Tongue (tissue), 2 donors: ENCODE data around the gene SLC6A13. TPM values are rescaled to one million over a fixed set of nuclear protein-coding genes. Genes with fewer than 3 reads are reported as not detected.
"Not testable (repeated sequence)": the region's sequence is repeated elsewhere in the genome, so short reads cannot be mapped to it uniquely, and the experiment has no call there.

Experiments
- DNase-seq: peaks from one replicate; pipeline ENCODE4 v3.0.0-alpha.2; 2015
- total RNA-seq: library from RNA; depleted of rRNA; stranded (reverse); fragments of >200 nt; gene quantifications from one replicate; pipeline ENCODE4 v1.2.3, GENCODE V29; 2014

The SLC6A13 gene
- total RNA-seq, 1 donor from 2014 or later: 1.1 TPM

DNA sequence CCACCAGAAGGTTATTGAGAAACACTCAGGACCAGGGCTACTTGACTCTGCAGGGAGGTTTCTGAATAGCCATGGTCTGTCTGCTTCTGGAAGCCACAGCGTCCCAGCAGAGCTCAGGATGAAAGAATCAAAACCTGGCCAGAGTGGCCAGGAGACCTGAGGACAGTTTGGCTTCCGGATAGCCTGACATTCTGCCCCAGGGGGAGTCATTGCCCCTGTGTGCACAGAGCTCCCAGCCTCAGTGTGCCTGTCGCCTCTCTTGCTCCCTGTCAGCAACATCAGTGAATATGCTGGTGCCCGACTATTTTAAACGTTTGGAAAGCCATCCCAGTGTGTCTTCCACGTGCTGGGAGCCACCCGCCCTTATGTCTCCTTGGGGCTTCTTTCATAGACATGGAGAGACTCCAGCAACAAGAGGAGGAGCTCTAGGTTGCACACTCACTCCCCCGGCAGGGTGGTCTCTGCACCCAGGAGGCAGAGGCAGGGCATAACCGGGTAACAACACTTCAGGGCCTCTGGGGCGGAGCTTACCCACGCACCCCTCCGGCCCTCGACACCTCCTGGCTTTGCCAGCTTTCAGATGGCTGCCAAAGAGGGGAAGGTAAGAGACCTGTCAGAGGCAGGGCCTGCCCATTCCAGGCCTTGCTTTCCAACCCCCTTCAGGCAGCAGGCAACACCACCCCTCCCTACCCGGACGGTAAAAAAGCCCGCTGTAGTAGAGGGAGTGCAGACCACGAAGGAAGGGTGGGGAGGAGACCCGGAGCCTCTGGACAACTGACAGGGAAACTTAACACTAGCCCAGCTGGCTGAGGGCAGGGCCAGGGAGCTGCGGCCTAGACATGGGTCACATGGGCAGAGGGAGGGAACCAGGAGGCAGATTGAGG lies 29.7 kb downstream of the SLC6A13 start:
- peak; percentile 83 for DNase-seq

DNA sequence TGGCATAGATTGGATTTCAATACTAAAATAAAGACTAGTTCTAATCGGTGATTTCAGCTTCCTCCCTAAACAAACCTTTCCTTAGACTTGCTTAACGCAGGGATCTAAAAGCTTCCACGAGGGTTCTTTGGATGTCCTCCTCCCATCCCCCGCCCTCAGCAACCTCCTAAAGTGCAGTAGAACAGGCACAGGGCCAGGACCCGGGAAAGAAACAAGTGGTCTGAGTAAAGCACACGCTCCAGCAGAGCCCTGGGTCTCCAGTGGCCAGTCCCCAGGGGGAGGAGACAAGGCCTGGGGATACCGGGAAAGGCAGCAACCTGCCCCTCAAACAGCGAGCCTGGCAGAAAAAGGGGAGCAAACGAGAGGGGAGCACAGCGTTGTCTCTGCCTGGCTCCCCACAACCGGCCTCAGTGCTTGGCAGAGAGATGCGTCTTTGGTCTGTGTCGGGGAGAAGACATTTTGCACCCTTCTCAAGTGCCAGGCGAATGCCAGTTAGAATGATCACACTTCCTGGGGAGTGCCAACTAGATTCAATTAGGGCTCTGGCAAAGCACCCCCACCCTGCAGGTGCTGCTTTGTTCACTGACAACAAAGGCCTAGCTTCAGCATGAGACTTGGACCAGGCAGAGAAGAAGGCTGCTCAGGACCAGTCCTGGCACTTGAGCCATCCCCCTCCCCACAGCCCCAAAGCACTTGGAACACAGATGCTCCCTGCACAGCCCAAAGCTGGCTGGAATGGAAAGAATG lies 31.5 kb downstream of the SLC6A13 start:
- peak; percentile 38 for DNase-seq

DNA sequence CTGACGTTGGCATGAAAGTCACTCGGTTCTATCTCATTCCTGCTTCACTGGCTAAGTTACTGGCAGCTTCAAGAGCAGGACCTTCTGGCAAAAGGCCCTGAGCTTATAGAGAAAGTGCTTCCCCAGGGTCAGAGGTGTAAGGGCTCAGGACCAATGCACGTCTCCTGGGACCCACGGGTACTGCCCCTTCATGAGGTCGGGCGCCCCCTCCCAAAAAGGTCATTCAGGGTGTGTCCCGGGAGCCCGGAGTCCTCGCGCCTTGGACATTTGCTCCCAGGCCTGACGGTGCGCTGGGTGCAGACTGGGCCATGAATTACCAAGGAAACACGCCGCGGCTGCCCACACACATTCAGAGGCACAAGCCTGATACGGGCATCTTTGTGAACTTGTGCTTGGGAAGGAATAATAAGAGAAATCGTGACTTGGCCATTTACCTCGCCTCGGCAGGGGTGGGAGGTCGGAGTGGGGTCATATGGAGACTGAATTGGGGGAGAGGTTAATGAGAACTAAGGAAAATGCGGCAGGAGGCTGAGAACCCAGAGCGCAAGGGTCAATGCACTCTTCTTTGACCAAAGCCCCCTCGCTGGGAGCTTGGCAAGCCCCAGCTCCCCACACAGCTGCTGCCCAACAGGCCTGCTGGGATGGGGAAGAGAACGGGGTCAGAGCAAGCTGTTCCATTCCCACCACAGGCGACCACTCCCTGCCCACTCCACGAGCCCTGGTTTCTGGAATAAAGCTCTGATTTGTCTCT lies 33.0 kb downstream of the SLC6A13 start:
- DNase-seq: no peak

DNA sequence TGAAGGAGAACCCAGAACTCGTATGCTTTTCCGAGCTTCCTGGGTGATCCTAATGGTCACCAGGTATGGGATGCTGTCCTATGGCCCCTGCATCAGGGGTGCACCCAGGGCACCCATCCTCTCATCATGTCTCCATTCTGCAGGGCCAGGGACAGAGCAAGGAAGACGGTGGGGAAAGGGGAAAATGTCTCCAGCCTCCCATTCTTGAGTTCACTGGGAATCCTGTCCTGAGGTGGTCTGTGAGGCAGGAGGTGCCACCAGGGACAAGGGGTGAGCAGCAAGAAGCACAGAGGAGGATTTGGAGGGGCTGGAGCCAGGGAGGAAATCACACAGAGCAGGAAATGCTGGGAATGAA lies 33.8 kb downstream of the SLC6A13 start:
- no peak for DNase-seq

DNA sequence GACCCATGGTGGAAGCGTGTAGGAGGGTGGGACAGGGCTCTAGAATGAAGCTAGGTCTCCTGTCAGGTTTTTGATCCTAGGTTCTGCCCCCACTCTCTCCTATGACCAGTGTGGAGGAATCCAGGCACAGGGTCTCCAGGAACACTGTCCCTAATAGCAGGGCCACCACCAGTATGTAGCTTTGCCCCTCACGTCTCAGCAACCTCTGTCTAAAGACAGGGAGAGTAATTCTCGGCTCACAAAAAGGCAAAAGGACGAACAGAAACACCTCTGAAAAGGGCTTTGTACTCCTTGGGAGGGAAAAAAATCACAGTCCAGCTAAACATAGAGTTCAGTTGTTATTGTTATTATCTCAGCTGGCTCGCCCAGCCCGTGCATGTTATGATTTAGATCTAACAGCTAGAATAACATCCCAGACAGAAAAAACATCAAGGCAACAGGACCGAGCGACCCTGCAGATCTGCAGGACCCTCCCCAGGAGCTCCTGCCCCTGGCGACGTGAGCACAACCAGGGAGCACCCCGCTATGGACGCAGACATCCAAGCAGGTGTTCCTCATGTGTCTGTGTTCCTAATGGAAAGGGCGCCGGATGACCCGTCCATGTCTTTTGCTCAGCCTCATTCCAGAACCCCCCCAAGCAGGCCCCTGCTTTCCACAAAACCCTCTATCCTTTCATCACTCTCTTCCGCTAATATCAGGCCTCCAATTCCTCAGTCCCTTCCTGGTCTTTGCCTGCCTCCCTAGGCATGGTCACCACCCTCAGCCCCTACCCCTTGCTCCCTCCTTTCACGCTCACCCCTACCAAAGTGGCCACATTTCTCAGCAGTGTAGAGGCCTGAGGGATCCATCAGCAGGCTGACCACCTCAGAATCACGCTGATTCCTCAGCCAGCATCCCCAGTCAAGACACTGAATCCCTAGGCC lies 34.5 kb downstream of the SLC6A13 start:
- no peak for DNase-seq

DNA sequence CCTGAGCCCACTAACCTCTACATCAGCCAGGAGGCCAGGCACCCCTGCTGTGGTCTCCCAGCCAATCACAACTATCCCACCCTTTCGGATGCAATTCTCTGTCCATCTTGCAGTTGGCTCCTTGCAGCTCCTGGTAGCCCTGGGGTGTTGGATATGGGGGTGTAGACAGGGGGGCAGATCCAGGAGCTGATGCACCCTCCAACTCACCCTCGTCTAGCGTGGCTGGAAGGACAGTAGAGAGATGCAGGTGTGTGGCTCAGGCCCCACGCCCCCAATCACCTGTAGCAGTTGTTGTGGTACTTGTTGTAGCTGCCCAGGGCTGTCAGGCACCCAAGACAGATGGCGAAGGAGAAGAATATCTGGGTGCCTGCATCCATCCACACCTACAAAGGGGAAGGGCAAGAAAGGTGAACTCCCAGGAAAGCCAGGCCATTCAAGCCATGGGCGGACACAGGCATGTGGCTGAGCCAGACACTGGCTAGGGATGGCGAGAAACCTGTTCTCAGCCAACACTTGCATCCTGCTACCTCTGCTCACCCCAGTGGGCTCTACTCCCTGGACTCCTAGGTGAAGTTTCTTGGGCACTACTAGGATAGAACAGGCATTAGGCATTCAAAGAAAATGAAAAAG lies 35.2 kb downstream of the SLC6A13 start:
- DNase-seq: no peak

DNA sequence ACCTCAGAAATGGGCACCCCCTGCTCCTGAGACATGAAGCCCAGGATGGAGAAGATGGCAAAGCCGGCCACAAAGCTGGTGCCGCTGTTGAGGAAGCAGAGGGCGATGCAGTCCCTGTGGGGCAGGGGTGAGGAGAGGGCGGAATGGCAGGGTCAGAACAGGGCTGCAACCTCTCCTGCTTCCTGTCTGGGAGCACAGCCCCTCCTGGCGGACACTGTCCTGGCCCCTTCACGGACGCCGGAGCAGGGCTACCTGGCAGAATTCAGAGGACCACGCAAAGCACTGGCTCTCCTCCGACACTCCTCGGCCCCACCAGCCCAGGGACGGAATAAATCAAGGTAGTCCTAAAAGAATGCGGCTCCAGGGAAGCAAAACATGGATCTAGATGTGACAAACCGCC lies 36.2 kb downstream of the SLC6A13 start:
- DNase-seq: no peak

DNA sequence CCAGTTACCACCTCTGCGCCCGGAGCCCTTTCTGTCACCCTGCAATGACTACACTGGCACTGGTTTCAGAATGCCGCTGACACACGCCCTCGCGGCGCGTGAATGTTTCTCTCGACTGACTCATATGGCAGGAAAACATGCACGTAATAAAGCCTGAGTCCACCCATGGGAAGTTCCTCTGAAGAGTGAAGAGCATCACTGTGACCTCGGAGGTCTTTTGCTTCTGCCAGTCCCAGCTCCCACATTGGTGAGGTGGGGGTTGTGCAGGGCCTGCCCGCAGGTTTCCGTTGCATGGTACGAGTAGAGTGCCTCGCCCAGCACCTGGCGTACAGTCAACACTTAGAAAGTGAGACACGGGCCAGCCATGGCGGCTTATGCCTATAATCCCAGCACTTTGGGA lies 37.6 kb downstream of the SLC6A13 start:
- DNase-seq: no peak

DNA sequence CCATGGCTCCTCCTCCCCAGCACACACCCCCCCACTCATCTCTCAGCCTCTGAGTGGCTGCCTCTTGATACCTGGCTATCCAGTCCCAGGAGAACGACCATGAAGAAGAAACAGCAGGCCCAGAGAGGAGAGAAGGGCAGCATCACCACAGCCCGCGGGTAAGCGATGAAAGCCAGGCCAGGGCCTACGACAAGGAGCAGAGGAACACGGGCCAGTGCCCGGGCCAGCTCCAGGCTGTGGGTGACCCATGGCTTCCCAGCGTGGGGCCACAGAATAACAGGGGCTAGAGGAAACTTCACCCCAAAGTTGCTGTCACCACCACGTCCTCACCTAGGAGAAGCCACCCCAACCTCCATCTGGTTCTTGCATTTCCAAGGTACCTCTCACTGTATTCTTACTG lies 38.3 kb downstream of the SLC6A13 start:
- no peak for DNase-seq

DNA sequence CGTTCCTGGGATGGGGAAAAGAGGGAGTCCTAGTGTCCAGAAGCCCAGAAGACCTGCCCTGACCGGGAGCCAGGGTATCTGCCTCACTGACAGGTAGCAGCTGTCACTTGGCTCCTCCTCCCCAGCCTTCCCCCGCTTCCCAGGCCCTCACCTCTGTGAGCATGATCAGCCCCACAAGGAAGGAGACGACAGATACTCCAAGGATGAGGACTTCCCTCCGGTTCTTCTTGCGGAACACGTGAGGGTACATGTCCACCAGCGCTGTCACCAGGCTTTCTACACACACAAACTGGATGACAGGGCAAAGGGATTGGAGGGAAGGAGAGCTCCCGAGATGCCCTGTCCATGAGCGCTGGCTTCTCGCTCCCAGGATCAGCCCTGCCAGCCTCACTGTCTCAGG lies 38.8 kb downstream of the SLC6A13 start:
- DNase-seq: no peak

DNA sequence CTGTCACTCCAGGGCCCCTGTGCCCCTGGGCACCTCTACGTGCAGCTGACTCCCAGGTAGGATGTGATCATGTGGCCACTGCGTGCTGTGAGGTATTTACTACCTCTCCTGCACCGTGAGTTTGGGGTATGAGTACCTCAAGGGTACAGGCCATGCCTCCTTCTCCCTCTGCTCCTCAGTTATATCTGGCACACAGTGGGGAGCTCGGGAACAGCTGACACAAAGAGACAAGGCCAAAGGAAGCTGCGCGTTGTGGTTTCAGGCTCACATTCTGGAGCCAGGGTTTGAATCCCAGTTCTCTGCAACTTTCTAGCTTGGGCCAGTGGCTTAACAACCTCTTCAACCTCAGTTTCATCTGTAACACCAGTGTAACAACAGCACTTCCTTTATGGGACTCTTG lies 40.9 kb downstream of the SLC6A13 start:
- no peak for DNase-seq

DNA sequence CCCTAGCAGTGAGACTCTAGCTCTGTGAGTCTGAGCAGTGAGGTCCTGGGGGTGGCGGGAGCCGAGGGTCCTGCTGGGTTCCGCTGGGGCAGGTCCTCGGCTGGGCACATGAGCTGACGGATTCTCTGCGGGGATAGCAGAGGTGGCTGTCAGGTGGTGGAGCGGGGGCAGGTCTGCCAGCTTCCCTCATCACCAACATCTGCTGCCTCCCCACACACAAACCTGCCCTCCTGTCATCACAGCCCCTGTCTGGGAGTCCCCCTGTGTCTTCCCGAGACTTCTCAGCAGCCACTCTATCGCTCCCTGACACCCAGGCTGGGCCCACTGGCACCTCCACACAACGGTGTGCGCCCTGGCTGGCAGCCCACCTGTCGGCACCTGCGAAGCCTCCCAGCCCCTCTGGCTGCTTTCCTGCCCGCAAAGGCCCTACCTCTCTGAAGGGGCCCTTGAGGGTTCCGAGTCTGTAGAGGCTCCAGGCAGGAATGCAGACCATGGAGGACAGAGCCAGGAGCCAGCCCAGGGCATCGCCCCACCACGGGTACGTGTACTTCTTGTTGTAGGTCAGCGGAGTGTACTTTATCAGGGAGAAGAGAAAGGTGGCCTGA lies 41.6 kb downstream of the SLC6A13 start:
- no peak for DNase-seq

DNA sequence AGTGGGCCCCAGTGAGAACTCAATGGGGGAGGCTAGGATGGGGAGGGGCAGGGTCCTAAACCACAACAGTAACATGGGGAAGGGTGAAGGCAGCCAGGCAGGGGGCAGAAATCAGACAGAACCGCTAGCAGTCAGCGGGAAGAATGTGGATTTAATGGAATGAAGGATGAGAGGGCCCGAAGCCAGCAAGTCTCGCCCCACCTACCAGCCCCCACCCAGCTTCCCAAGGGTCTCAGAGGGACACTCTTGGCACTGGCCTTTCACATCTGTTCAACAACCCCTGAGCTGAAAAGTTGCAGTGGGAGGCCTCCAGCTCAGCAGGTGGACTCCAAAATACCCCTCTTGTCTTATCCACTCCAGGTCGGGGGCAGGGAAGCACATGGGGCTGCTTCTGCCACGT lies 42.1 kb downstream of the SLC6A13 start:
- DNase-seq: no peak

DNA sequence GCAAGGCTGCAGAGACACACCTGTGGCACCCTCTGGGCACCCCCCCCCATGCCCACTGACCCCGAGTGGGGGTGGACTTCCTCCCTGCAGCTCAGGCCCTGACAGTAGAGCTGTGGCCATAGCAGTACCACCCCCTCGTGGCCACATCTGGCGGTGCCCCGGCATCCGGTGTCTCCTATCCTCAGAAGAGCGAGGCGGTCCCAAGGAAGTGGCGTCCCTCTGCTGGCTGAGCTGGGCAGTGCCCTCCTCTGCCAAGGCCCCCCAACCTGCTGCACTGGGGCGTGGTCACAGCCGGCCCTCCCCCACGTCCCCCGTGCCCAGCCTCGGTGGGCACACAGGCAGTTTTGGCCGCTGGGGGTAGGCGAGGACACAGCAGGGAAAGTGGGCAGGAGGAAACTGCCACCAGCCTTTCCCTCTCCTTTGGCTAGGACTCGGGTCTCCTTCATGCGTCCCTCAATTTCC lies 42.7 kb downstream of the SLC6A13 start:
- DNase-seq: peak; percentile 63

DNA sequence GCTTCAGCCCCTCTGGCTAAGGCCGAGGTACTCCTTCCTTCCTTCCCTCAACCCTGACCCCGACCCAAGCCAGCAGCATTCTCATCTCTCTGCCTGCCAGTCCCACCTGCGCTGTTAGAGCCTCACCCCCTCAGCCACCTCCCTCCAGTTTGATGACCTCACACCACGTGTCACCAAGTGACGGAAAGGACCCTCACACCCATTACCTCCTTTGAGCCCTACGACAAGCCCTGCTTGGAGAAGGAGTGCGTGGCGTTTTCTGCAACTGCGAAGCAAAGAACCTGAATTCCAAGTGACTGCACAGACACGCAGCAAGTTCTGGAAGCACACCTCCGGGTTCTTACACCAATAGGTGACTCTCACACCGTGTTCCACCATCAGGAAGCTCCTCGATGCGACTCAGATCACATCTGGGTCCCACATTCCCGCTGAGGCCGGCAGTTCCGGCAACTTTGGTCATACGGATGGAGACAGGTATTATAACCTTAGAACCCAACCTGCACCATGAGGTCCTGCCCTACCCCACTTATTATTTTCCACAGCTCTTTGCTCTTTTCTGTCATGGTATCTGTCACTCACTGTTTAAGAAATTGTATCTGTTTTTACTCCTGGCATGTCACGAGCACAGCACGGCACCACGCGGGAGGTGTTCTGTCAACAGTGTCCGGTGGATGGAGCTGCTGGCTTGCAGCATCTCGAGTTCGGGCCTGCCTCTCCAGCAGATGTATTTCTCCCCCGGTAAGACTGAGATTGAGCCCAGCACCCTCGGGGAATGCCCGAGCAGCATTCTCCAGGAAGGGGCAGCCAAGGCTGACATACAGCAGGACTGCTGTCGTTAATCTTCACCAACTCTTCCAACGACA lies 43.7 kb downstream of the SLC6A13 start:
- no peak for DNase-seq

DNA sequence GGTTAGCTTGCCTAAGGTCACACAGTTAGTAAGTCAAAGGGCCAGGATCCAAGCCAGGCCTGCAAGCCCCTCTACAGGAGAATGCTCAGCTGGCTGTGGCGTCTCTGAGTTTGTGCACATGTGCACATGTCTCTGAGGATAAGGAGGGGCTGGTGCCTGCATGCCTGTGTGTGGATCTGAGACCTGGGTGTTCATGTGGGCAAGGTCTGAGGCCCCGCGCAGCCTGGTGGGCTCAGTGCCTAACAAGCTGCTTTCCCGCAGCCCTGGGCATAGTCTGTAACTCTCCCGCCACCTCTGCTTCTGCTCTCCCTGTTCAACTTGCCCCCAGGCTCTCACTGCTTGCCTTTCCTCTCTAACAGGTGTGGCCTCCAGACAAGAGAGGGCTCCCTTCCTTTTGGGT lies 44.4 kb downstream of the SLC6A13 start:
- no peak for DNase-seq

DNA sequence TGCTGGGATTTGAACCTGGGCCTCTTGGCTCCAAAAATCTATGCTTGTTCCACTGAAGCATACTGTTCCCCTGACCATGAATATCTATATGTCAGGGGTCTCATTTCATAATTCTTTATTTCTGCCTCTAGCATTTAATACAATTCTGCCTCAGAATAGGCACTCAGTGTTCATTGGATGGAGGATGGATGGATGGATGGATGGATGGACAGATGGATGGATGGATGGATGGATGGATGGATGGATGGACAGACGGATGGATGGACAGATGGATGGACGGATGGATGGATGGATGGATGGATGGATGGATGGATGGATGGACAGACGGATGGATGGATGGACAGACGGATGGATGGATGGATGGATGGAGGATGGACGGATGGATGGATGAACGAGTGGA lies 45.6 kb downstream of the SLC6A13 start:
- not testable (repeated sequence) for DNase-seq

DNA sequence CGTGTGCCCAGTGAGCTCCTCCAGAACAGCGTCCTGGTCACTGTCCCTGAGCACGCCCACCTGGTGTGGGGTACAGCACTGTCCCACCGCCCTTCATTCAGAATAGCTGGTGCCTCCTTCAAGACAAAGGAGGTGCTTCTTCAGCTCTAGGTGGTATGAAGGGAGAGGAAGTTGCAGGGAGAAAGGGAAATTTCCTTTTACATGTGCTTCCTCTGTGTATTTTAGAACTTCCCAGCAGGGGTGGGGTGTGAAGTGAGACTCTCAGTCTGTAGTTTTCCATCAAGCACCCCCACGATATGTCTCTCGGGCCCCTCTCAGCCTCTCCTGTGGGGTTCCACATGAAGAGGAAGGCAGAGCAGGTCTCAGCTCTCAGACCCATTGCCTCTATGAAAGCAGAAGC lies 47.5 kb downstream of the SLC6A13 start:
- no peak for DNase-seq

DNA sequence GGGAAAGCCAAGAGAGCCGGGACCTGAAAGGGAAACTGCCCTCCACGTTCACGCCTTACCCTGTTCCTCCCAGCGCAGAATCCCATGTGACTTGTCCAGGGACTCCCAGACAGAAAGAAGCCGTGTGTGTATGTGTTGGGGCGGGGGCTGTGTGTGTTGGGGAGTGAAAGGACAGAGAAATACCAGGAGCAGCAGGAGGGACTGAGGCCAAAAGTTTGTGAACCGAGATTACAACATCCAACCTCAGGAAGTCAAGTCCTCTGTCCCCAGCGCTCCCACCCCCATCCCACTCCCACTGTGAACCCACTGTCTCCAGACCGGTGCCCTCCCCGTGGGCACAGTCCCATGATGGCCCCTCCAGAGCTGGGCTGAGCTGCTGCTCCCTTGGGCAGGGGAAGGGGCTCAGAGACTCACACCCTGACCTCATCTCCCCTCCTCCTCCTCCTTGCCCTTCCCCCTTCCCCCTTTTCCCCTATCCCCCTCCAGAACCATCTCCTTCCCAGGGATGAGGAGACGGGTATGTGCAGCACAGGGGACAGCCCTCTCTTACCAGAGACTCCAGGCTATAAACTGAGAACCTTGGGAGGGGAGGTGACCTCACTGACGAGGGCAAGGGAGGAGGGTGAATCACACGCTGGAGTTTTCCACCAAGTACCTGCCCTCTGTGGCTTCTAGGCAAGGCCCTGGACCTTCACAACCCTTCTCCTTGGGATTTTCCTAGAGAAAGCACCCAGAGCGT lies 48.5 kb downstream of the SLC6A13 start, which contains the start of gene SLC6A12:
TSS of gene SLC6A12 (minus strand) at position 155 of the 739 bp plus-strand sequence. CDS start 4,171 bp downstream, outside the sequence.
- DNase-seq: no peak
